ENCODE measurements around the gene SLC22A3. TPM values are rescaled to one million over a fixed set of nuclear protein-coding genes. Genes with fewer than 3 reads are reported as not detected.

Gene SLC22A3
- total RNA-seq, 1 donor from 2014 or later, result 0.18 TPM

- TF ChIP-seq, protein P1, sequence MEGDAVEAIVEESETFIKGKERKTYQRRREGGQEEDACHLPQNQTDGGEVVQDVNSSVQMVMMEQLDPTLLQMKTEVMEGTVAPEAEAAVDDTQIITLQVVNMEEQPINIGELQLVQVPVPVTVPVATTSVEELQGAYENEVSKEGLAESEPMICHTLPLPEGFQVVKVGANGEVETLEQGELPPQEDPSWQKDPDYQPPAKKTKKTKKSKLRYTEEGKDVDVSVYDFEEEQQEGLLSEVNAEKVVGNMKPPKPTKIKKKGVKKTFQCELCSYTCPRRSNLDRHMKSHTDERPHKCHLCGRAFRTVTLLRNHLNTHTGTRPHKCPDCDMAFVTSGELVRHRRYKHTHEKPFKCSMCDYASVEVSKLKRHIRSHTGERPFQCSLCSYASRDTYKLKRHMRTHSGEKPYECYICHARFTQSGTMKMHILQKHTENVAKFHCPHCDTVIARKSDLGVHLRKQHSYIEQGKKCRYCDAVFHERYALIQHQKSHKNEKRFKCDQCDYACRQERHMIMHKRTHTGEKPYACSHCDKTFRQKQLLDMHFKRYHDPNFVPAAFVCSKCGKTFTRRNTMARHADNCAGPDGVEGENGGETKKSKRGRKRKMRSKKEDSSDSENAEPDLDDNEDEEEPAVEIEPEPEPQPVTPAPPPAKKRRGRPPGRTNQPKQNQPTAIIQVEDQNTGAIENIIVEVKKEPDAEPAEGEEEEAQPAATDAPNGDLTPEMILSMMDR (IDR thresholded peaks at IDR 0.05; ENCODE audit: unreplicated experiment), result no peak
- H3K4me3 Mint-ChIP-seq (ENCODE audit: unreplicated experiment), result no peak overlapping the region
- H3K4me1 Mint-ChIP-seq (ENCODE audit: unreplicated experiment), result no peaks in the 10 kb centered on the region
- no peaks in the 10 kb centered on the region for H3K36me3 Mint-ChIP-seq (ENCODE audit: low read depth, unreplicated experiment)
- H3K9me3 Mint-ChIP-seq (ENCODE audit: unreplicated experiment), result no peaks in the 10 kb centered on the region
- no peak for DNase-seq (ENCODE audit: low spot score)
- no peak overlapping the region for H3K27ac Mint-ChIP-seq (ENCODE audit: unreplicated experiment)
- H3K27me3 Mint-ChIP-seq (ENCODE audit: unreplicated experiment), result no peaks in the 10 kb centered on the region
Measured at GRCh38 chr6:160396292-160396691, 48.1 kb downstream of the SLC22A3 start.

DNA sequence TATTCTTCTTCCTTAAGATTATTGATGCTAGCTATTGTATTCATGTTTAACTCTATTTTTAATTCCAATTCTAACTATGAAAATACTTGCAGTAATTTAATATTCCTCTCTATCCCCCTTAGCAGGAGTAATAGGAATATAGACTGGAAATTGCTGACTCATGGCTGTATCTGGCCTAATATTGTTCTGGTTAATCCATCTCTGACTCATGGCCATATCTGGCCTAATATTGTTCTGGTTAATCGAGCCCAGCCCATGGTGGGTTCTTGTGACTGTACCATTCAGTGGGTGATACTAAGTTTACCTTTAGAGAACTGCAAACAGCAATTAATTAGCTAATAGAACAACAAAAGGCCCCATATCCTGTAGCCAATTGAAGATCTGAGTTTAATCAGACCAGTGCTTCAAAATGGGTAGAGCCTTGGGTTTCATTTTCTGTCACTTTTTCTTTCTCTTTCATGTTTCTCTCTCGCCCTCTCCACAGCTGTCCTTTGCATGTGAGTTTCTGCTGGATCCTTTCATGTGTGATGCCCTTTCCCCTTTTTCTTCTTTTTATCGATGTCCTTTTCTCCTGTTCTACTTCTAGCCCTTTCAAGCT, 50.6 kb downstream of the SLC22A3 start:
- Mint-ChIP-seq H3K4me3 (ENCODE audit: unreplicated experiment) (no peak overlapping the region), H3K4me1 (ENCODE audit: unreplicated experiment) (no peaks in the 10 kb centered on the region), H3K36me3 (ENCODE audit: low read depth, unreplicated experiment) (no peaks in the 10 kb centered on the region), H3K9me3 (ENCODE audit: unreplicated experiment) (no peaks in the 10 kb centered on the region), H3K27ac (ENCODE audit: unreplicated experiment) (no peak overlapping the region), H3K27me3 (ENCODE audit: unreplicated experiment) (no peaks in the 10 kb centered on the region)
- TF ChIP-seq, protein P1 (IDR thresholded peaks at IDR 0.05; ENCODE audit: unreplicated experiment), result no peak
- no peak for DNase-seq (ENCODE audit: low spot score)

DNA sequence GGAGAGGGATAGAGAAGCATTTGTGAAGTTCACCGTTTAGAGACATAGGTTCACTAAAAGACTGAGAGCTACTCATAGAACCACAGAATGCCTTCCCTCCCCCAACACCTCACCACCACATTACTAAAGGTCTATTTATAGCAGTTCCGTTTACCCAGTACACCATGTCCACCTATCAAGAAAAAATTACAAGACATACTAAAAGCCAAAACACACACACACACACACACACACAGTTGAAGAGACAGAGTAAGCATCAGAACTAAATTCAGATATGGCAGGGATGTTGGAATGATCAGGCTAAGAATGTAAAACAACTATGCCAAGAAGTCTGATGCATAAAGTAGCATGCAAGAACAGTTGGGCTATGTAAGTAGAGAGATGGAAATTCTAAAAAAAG, 52.3 kb downstream of the SLC22A3 start:
- Mint-ChIP-seq H3K9me3 (ENCODE audit: unreplicated experiment) (no peaks in the 10 kb centered on the region), H3K27ac (ENCODE audit: unreplicated experiment) (no peak overlapping the region), H3K36me3 (ENCODE audit: low read depth, unreplicated experiment) (no peaks in the 10 kb centered on the region), H3K27me3 (ENCODE audit: unreplicated experiment) (no peaks in the 10 kb centered on the region), H3K4me3 (ENCODE audit: unreplicated experiment) (no peak overlapping the region), H3K4me1 (ENCODE audit: unreplicated experiment) (no peaks in the 10 kb centered on the region)
- DNase-seq (ENCODE audit: low spot score), result no peak
- TF ChIP-seq, protein P1 (IDR thresholded peaks at IDR 0.05; ENCODE audit: unreplicated experiment), result no peak

GRCh38 chr6:160408528-160408927, 60.4 kb downstream of the SLC22A3 start:
- H3K36me3 Mint-ChIP-seq (ENCODE audit: low read depth, unreplicated experiment), result no peaks in the 10 kb centered on the region
- TF ChIP-seq, protein P1 (IDR thresholded peaks at IDR 0.05; ENCODE audit: unreplicated experiment), result no peak
- no peak overlapping the region for H3K4me3 Mint-ChIP-seq (ENCODE audit: unreplicated experiment)
- no peak for DNase-seq (ENCODE audit: low spot score)
- no peaks in the 10 kb centered on the region for H3K9me3 Mint-ChIP-seq (ENCODE audit: unreplicated experiment)
- H3K4me1 Mint-ChIP-seq (ENCODE audit: unreplicated experiment), result no peaks in the 10 kb centered on the region
- no peak overlapping the region for H3K27ac Mint-ChIP-seq (ENCODE audit: unreplicated experiment)
- H3K27me3 Mint-ChIP-seq (ENCODE audit: unreplicated experiment), result no peaks in the 10 kb centered on the region

DNA sequence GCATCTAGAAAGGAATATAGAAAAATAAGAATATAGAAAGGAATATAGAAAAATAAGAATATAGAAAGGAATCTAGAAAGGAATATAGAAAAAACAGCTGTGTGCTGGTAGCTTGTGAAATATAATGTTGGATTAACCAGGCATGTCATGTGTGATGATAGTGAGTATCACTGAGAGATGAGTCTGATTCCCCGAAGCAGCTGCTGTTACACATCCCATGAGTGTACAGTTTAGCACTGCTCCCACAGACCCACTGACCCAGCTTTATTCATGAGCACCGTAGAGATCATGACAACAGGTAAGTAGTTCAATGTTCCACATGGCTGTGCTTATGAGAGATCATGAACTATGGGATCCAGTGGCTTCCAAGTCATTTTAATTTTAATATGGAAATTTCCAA, 64.8 kb downstream of the SLC22A3 start:
- Mint-ChIP-seq H3K27me3 (ENCODE audit: unreplicated experiment) (no peaks in the 10 kb centered on the region), H3K4me1 (ENCODE audit: unreplicated experiment) (no peaks in the 10 kb centered on the region), H3K4me3 (ENCODE audit: unreplicated experiment) (no peak overlapping the region), H3K9me3 (ENCODE audit: unreplicated experiment) (no peaks in the 10 kb centered on the region), H3K27ac (ENCODE audit: unreplicated experiment) (no peak overlapping the region), H3K36me3 (ENCODE audit: low read depth, unreplicated experiment) (no peaks in the 10 kb centered on the region)
- no peak for DNase-seq (ENCODE audit: low spot score)
- TF ChIP-seq, protein P1 (IDR thresholded peaks at IDR 0.05; ENCODE audit: unreplicated experiment), result no peak
